ENCODE measurements around the gene LRMDA.

GRCh38 chr10:76382381-76382851 lies 951.0 kb downstream of the LRMDA start:
- TF ChIP-seq POLR2A (IDR thresholded peaks at IDR 0.05) (no peak), CTCF (IDR thresholded peaks at IDR 0.05) (no peak)

Measured in body of pancreas (tissue), 4 donors.